PC-3 (cell line): Measurements from ENCODE around the gene DPF1. TPM values are rescaled to one million over a fixed set of nuclear protein-coding genes. Genes with fewer than 3 reads are reported as not detected.

ENCODE experiments used
- ATAC-seq: fragments of 200-7000 bp; cut with Tn5 transposase; 2 replicates; pipeline ENCODE4 v1.9.1; 2020; ENCODE audit warnings: mild to moderate bottlenecking, moderate library complexity
- Bru-seq: library from RNA; stranded (reverse); fragments of 400-500 nt; gene quantifications from one replicate; lab custom pipeline; 2021; lab: Mats Ljungman, UMichigan
- BruChase-seq, 2 experiments: library from RNA; stranded (reverse); fragments of 400-500 nt; gene quantifications; one replicate each; lab custom pipeline; 2021; lab: Mats Ljungman, UMichigan
- BruUV-seq: library from RNA; stranded (reverse); fragments of 400-500 nt; replicated peaks from 2 replicates; lab custom pipeline; 2021; lab: Mats Ljungman, UMichigan
- CTCF ChIA-PET: fragments of 300-600 bp; sonication (Branson Sonifier 250); formaldehyde crosslinking; loops from one replicate; lab custom pipeline; 2022; ENCODE audit warnings: antibody characterized with exemption; lab: Charles Lee
- POLR2A ChIA-PET: fragments of 300-600 bp; sonication (Branson Sonifier 250); formaldehyde crosslinking; loops from one replicate; lab custom pipeline; 2022; ENCODE audit warnings: antibody characterized with exemption; ENCODE audit not compliant: unreplicated experiment; lab: Charles Lee
- DNase-seq: peaks from one replicate; pipeline ENCODE4 v3.0.0-alpha.2; 2015
- H2AFZ ChIP-seq: fragments of 300-600 bp; sonication (generic); 2 replicates; pipeline ENCODE4 v1.6.0; 2016; ENCODE audit warnings: antibody characterized with exemption, low read length
- H3F3A ChIP-seq: fragments of 300-600 bp; sonication (generic); one replicate; pipeline ENCODE4 v1.6.0; 2017; ENCODE audit warnings: antibody characterized with exemption, low read length, control low read depth, mild to moderate bottlenecking; ENCODE audit not compliant: unreplicated experiment
- H3K27ac ChIP-seq: fragments of 300-600 bp; sonication (generic); 2 replicates; pipeline ENCODE4 v1.5.1; 2016; ENCODE audit warnings: mild to moderate bottlenecking, low read length
- H3K27me3 ChIP-seq: fragments of 300-600 bp; sonication (generic); 2 replicates; pipeline ENCODE4 v1.6.1; 2016; ENCODE audit warnings: low read length, mixed read lengths
- H3K36me3 ChIP-seq: fragments of 300-600 bp; sonication (generic); 2 replicates; pipeline ENCODE4 v1.6.1; 2016; ENCODE audit warnings: low read depth, mixed run types, low read length, mixed read lengths
- H3K4me1 ChIP-seq: fragments of 300-600 bp; sonication (generic); 2 replicates; pipeline ENCODE4 v1.5.1; 2016; ENCODE audit warnings: low read length; ENCODE audit not compliant: insufficient read depth
- H3K4me2 ChIP-seq: fragments of 300-600 bp; sonication (generic); 2 replicates; pipeline ENCODE4 v1.6.0; 2016; ENCODE audit warnings: low read length
- H3K4me3 ChIP-seq: fragments of 300-600 bp; sonication (generic); 2 replicates; pipeline ENCODE4 v1.5.1; 2016; ENCODE audit warnings: mild to moderate bottlenecking, low read length, mixed read lengths
- H3K79me2 ChIP-seq: fragments of 300-600 bp; sonication (generic); 2 replicates; pipeline ENCODE4 v1.6.1; 2017; ENCODE audit warnings: low read length, mixed read lengths
- H3K9ac ChIP-seq: fragments of 300-600 bp; sonication (generic); 2 replicates; pipeline ENCODE4 v1.6.0; 2016; ENCODE audit warnings: mild to moderate bottlenecking, low read length
- H3K9me2 ChIP-seq: fragments of 300-600 bp; sonication (generic); replicated peaks from 2 replicates; pipeline ENCODE4 v1.6.1; 2016; ENCODE audit warnings: mixed run types, low read length, mixed read lengths
- H3K9me3 ChIP-seq: fragments of 300-600 bp; sonication (generic); 2 replicates; pipeline ENCODE4 v1.6.1; 2016; ENCODE audit warnings: low read length, mixed read lengths
- H4K20me1 ChIP-seq: fragments of 300-600 bp; sonication (generic); 2 replicates; pipeline ENCODE4 v1.6.1; 2016; ENCODE audit warnings: low read length, mixed read lengths
- CTCF ChIP-seq: fragments of 300-600 bp; sonication (generic); conservative IDR thresholded peaks from 2 replicates; pipeline ENCODE4 v1.5.1; 2017; ENCODE audit warnings: antibody characterized with exemption, low read depth, mild to moderate bottlenecking, low read length
- EZH2 ChIP-seq: fragments of 300-600 bp; sonication (generic); IDR thresholded peaks from one replicate; pipeline ENCODE4 v1.6.1; 2017; ENCODE audit warnings: antibody characterized with exemption, mild to moderate bottlenecking, low read length; ENCODE audit not compliant: unreplicated experiment
- EZH2phosphoT487 ChIP-seq: fragments of 300-600 bp; sonication (generic); IDR thresholded peaks from 2 replicates; pipeline ENCODE4 v1.6.1; 2018; ENCODE audit warnings: mild to moderate bottlenecking, antibody characterized with exemption, low read length, borderline replicate concordance
- intact Hi-C: fragments of 100-400 bp; cut with micrococcal nuclease; formaldehyde crosslinking; loops from 2 replicates; pipeline ENCODE4 v1.9.0; 2023
- long read RNA-seq: library from polyadenylated mRNA; unstranded; transcript quantifications from one replicate; pipeline ENCODE4 v2.0.0, GENCODE V29; 2021; ENCODE audit not compliant: unreplicated experiment
- total RNA-seq: library from RNA; depleted of rRNA; stranded (reverse); fragments of >200 nt; gene quantifications from 2 replicates; pipeline ENCODE4 v1.2.3, GENCODE V29; 2014; rRNA removed

Gene DPF1
- 7.7 and 8.1 TPM in 2 replicates for total RNA-seq
- Bru-seq, nascent RNA = percentile 30 among the genes with signal in this experiment
- BruChase-seq, experiment 1, labeled RNA remaining after a 6-hour chase = percentile 43 among the genes with signal in this experiment
- BruChase-seq, experiment 2, labeled RNA remaining after a 2-hour chase = percentile 25 among the genes with signal in this experiment
- long read RNA-seq, partial matches to known transcripts = 0 of 4 reads
- long read RNA-seq, other reads (novel, unspliced or antisense) = 4 of 4 reads

GRCh38 chr19:38224014-38224862, at the start of gene DPF1:
Gene DPF1, minus strand, starts transcription at chr19:38224222. Its CDS starts 80 bp downstream, at chr19:38224142.
- peak within 1 kb of the TSS; percentile 56 for H3K9ac ChIP-seq
- H3K27ac ChIP-seq = peak within 1 kb of the TSS; percentile 16; the same call in 1 of the 2 replicates
- H3K9me3 ChIP-seq = no peaks in the 10 kb centered on the region
- CTCF ChIA-PET = interaction anchor here (1.0 kb wide), 1 partner anchor 10 kb away, joined by 3 read pairs; no protein-coding TSS in a partner anchor
- TF ChIP-seq CTCF = peak; percentile 41; the same call in 1 of the 2 replicates
- TF ChIP-seq EZH2phosphoT487 = no peak
- peak within 1 kb of the TSS; percentile 84 for H2AFZ ChIP-seq
- 0 out of 2 replicates have a peak, but pooled peaks cover 2% of the 10 kb centered on the region for H3K27me3 ChIP-seq
- intact Hi-C loops = loop anchor here (2.0 kb wide), 1 partner anchor 325 kb away; no protein-coding TSS in a partner anchor
- H3K9me2 ChIP-seq = no peaks in the 10 kb centered on the region
- BruUV-seq = no TSS peak
- H3K4me1 ChIP-seq = no peaks in the 10 kb centered on the region
- H3K36me3 ChIP-seq = no peaks in the 10 kb centered on the region
- ATAC-seq = peak; percentile 93
- no peaks in the 10 kb centered on the region for H3F3A ChIP-seq
- H3K4me3 ChIP-seq = peak within 1 kb of the TSS; percentile 79
- H3K4me2 ChIP-seq = peak within 1 kb of the TSS; percentile 92
- no peaks in the 10 kb centered on the region; the same call in 1 of the 2 replicates for H3K79me2 ChIP-seq
- H4K20me1 ChIP-seq = no peaks in the 10 kb centered on the region
- POLR2A ChIA-PET = no interaction called here
- peak; percentile 86 for DNase-seq

- H3K9me3 ChIP-seq = no peaks in the 10 kb centered on the region
- peaks cover 98% of the 10 kb centered on the region for H3K79me2 ChIP-seq
- intact Hi-C loops = no loop called here
- H3K4me1 ChIP-seq = peaks cover 64% of the 10 kb centered on the region
- no peak overlapping the region for H3K9ac ChIP-seq
- H3K9me2 ChIP-seq = no peaks in the 10 kb centered on the region
- H3K27ac ChIP-seq = no peak overlapping the region
- no peak overlapping the region for H2AFZ ChIP-seq
- H3K4me3 ChIP-seq = no peak overlapping the region
- no peak overlapping the region for H3K4me2 ChIP-seq
- H4K20me1 ChIP-seq = peaks cover 9% of the 10 kb centered on the region; the same call in 1 of the 2 replicates
- TSS peak; percentile 5 for BruUV-seq
- H3K27me3 ChIP-seq = no peaks in the 10 kb centered on the region
- H3K36me3 ChIP-seq = no peaks in the 10 kb centered on the region; the same call in 1 of the 2 replicates
- no peak for DNase-seq
- CTCF ChIA-PET = no interaction called here
- H3F3A ChIP-seq = peaks cover 3% of the 10 kb centered on the region
- no peak for ATAC-seq
- TF ChIP-seq EZH2 (no peak), CTCF (no peak), EZH2phosphoT487 (no peak)
- POLR2A ChIA-PET = no interaction called here
These were observed 49.5 kb upstream of the DPF1 start for GRCh38 chr19:38273499-38273898.
